ENCODE results near the gene ING4. TPM values are rescaled to one million over a fixed set of nuclear protein-coding genes. Genes with fewer than 3 reads are reported as not detected.

ING4 gene
- polyA plus RNA-seq, 2 donors: 15.2 to 24.7 TPM

- Histone ChIP-seq H3K27ac (ENCODE audit: low read depth in 2 of 2, low read length in 1 of 2) (peak within 1 kb of the TSS; percentile 96 to 97), H3K36me3 (ENCODE audit: control insufficient read depth in 2 of 2, insufficient read depth in 2 of 2, low read length in 1 of 2) (no peaks in the 10 kb centered on the region), H3K9me3 (ENCODE audit: control insufficient read depth in 2 of 2, insufficient read depth in 1 of 2, low read depth in 1 of 2, low read length in 1 of 2) (no peaks in the 10 kb centered on the region), H3K4me3 (ENCODE audit: low read depth in 1 of 2, low read length in 2 of 2) (peak within 1 kb of the TSS; percentile 86 to 92), H3K27me3 (ENCODE audit: control insufficient read depth in 1 of 2, insufficient read depth in 2 of 2, low read length in 2 of 2) (no peaks in the 10 kb centered on the region), H3K4me1 (ENCODE audit: control insufficient read depth in 2 of 2, insufficient read depth in 2 of 2, low read length in 1 of 2) (peaks cover 3 to 7% of the 10 kb centered on the region in 2 donors)
- WGBS, 2 donors: 0% methylated on average over 62 to 72 of the region's 72 CpGs
Observed at GRCh38 chr12:6688999-6689882, 26.3 kb upstream of the ING4 start, which contains the start of gene ZNF384. TSS of gene ZNF384 (minus strand) at chr12:6689375. CDS start at chr12:6679520, 9,855 bp downstream.

GRCh38 chr12:6688543-6688998, 25.7 kb upstream of the ING4 start:
- 1 to 2% methylated on average over 13 of the region's 13 CpGs for WGBS, 2 donors
- H3K9me3 ChIP-seq (ENCODE audit: control insufficient read depth in 2 of 2, insufficient read depth in 1 of 2, low read depth in 1 of 2, low read length in 1 of 2): no peaks in the 10 kb centered on the region
- peaks cover 0 to 2% of the 10 kb centered on the region in 2 donors for H3K36me3 ChIP-seq (ENCODE audit: control insufficient read depth in 2 of 2, insufficient read depth in 2 of 2, low read length in 1 of 2)
- peaks cover 3 to 7% of the 10 kb centered on the region in 2 donors for H3K4me1 ChIP-seq (ENCODE audit: control insufficient read depth in 2 of 2, insufficient read depth in 2 of 2, low read length in 1 of 2)
- H3K27ac ChIP-seq (ENCODE audit: low read depth in 2 of 2, low read length in 1 of 2): peak overlapping the region; percentile 96 to 97
- H3K4me3 ChIP-seq (ENCODE audit: low read depth in 1 of 2, low read length in 2 of 2): peak overlapping the region; percentile 86 to 92
- no peaks in the 10 kb centered on the region for H3K27me3 ChIP-seq (ENCODE audit: control insufficient read depth in 1 of 2, insufficient read depth in 2 of 2, low read length in 2 of 2)

- H3K27me3 ChIP-seq (ENCODE audit: control insufficient read depth in 1 of 2, insufficient read depth in 2 of 2, low read length in 2 of 2): no peaks in the 10 kb centered on the region
- no peak overlapping the region for H3K27ac ChIP-seq (ENCODE audit: low read depth in 2 of 2, low read length in 1 of 2)
- no peak overlapping the region for H3K4me3 ChIP-seq (ENCODE audit: low read depth in 1 of 2, low read length in 2 of 2)
- H3K9me3 ChIP-seq (ENCODE audit: control insufficient read depth in 2 of 2, insufficient read depth in 1 of 2, low read depth in 1 of 2, low read length in 1 of 2): no peaks in the 10 kb centered on the region
- 68 to 77% methylated on average over 3 of the region's 3 CpGs for WGBS, 2 donors
- H3K36me3 ChIP-seq (ENCODE audit: control insufficient read depth in 2 of 2, insufficient read depth in 2 of 2, low read length in 1 of 2): peaks cover 0 to 3% of the 10 kb centered on the region in 2 donors
- peaks cover 3 to 7% of the 10 kb centered on the region in 2 donors for H3K4me1 ChIP-seq (ENCODE audit: control insufficient read depth in 2 of 2, insufficient read depth in 2 of 2, low read length in 1 of 2)
Observed at GRCh38 chr12:6685814-6686213, 22.9 kb upstream of the ING4 start.

- H3K4me1 ChIP-seq (ENCODE audit: control insufficient read depth in 2 of 2, insufficient read depth in 2 of 2, low read length in 1 of 2): peaks cover 3 to 6% of the 10 kb centered on the region in 2 donors
- H3K4me3 ChIP-seq (ENCODE audit: low read depth in 1 of 2, low read length in 2 of 2): no peak overlapping the region
- 63% methylated on average over 6 of the region's 6 CpGs for WGBS, 2 donors
- no peaks in the 10 kb centered on the region for H3K9me3 ChIP-seq (ENCODE audit: control insufficient read depth in 2 of 2, insufficient read depth in 1 of 2, low read depth in 1 of 2, low read length in 1 of 2)
- H3K27ac ChIP-seq (ENCODE audit: low read depth in 2 of 2, low read length in 1 of 2): no peak overlapping the region
- peaks cover 0 to 4% of the 10 kb centered on the region in 2 donors for H3K36me3 ChIP-seq (ENCODE audit: control insufficient read depth in 2 of 2, insufficient read depth in 2 of 2, low read length in 1 of 2)
- no peaks in the 10 kb centered on the region for H3K27me3 ChIP-seq (ENCODE audit: control insufficient read depth in 1 of 2, insufficient read depth in 2 of 2, low read length in 2 of 2)
Observed at GRCh38 chr12:6684609-6685008, 21.7 kb upstream of the ING4 start.

GRCh38 chr12:6676962-6677361, 14.0 kb upstream of the ING4 start:
- Histone ChIP-seq H3K27me3 (ENCODE audit: control insufficient read depth in 1 of 2, insufficient read depth in 2 of 2, low read length in 2 of 2) (no peaks in the 10 kb centered on the region), H3K4me1 (ENCODE audit: control insufficient read depth in 2 of 2, insufficient read depth in 2 of 2, low read length in 1 of 2) (no peaks in the 10 kb centered on the region), H3K36me3 (ENCODE audit: control insufficient read depth in 2 of 2, insufficient read depth in 2 of 2, low read length in 1 of 2) (peaks cover 23 to 38% of the 10 kb centered on the region in 2 donors), H3K27ac (ENCODE audit: low read depth in 2 of 2, low read length in 1 of 2) (no peak overlapping the region), H3K4me3 (ENCODE audit: low read depth in 1 of 2, low read length in 2 of 2) (no peak overlapping the region), H3K9me3 (ENCODE audit: control insufficient read depth in 2 of 2, insufficient read depth in 1 of 2, low read depth in 1 of 2, low read length in 1 of 2) (no peaks in the 10 kb centered on the region)
- WGBS, 2 donors: 96 to 98% methylated on average over 5 of the region's 5 CpGs

- peaks cover 30 to 52% of the 10 kb centered on the region in 2 donors for H3K36me3 ChIP-seq (ENCODE audit: control insufficient read depth in 2 of 2, insufficient read depth in 2 of 2, low read length in 1 of 2)
- WGBS, 2 donors: 86 to 88% methylated on average over 17 to 18 of the region's 18 CpGs
- H3K4me1 ChIP-seq (ENCODE audit: control insufficient read depth in 2 of 2, insufficient read depth in 2 of 2, low read length in 1 of 2): no peaks in the 10 kb centered on the region
- H3K9me3 ChIP-seq (ENCODE audit: control insufficient read depth in 2 of 2, insufficient read depth in 1 of 2, low read depth in 1 of 2, low read length in 1 of 2): no peaks in the 10 kb centered on the region
- no peak overlapping the region for H3K4me3 ChIP-seq (ENCODE audit: low read depth in 1 of 2, low read length in 2 of 2)
- no peak overlapping the region for H3K27ac ChIP-seq (ENCODE audit: low read depth in 2 of 2, low read length in 1 of 2)
- no peaks in the 10 kb centered on the region for H3K27me3 ChIP-seq (ENCODE audit: control insufficient read depth in 1 of 2, insufficient read depth in 2 of 2, low read length in 2 of 2)
Observed at GRCh38 chr12:6672143-6672542, 9.2 kb upstream of the ING4 start.

- no peaks in the 10 kb centered on the region for H3K4me1 ChIP-seq (ENCODE audit: control insufficient read depth in 2 of 2, insufficient read depth in 2 of 2, low read length in 1 of 2)
Observed at GRCh38 chr12:6667559-6668210, 4.8 kb upstream of the ING4 start.

GRCh38 chr12:6666211-6666610, 3.3 kb upstream of the ING4 start:
- Histone ChIP-seq H3K4me1 (ENCODE audit: control insufficient read depth in 2 of 2, insufficient read depth in 2 of 2, low read length in 1 of 2) (no peaks in the 10 kb centered on the region), H3K27me3 (ENCODE audit: control insufficient read depth in 1 of 2, insufficient read depth in 2 of 2, low read length in 2 of 2) (no peaks in the 10 kb centered on the region), H3K4me3 (ENCODE audit: low read depth in 1 of 2, low read length in 2 of 2) (no peak overlapping the region), H3K27ac (ENCODE audit: low read depth in 2 of 2, low read length in 1 of 2) (no peak overlapping the region), H3K9me3 (ENCODE audit: control insufficient read depth in 2 of 2, insufficient read depth in 1 of 2, low read depth in 1 of 2, low read length in 1 of 2) (no peaks in the 10 kb centered on the region), H3K36me3 (ENCODE audit: control insufficient read depth in 2 of 2, insufficient read depth in 2 of 2, low read length in 1 of 2) (peaks cover 19 to 27% of the 10 kb centered on the region in 2 donors)
- WGBS, 2 donors: 95 to 97% methylated on average over 2 of the region's 2 CpGs

More at GRCh38 chr12:6667559-6668210, 4.8 kb upstream of the ING4 start:
- peaks cover 24 to 40% of the 10 kb centered on the region in 2 donors for H3K36me3 ChIP-seq (ENCODE audit: control insufficient read depth in 2 of 2, insufficient read depth in 2 of 2, low read length in 1 of 2)
- no peak overlapping the region for H3K27ac ChIP-seq (ENCODE audit: low read depth in 2 of 2, low read length in 1 of 2)
- H3K4me3 ChIP-seq (ENCODE audit: low read depth in 1 of 2, low read length in 2 of 2): no peak overlapping the region
- no peaks in the 10 kb centered on the region for H3K27me3 ChIP-seq (ENCODE audit: control insufficient read depth in 1 of 2, insufficient read depth in 2 of 2, low read length in 2 of 2)
- 78 to 82% methylated on average over 8 of the region's 8 CpGs for WGBS, 2 donors
- no peaks in the 10 kb centered on the region for H3K9me3 ChIP-seq (ENCODE audit: control insufficient read depth in 2 of 2, insufficient read depth in 1 of 2, low read depth in 1 of 2, low read length in 1 of 2)

GRCh38 chr12:6664902-6665301, 2.0 kb upstream of the ING4 start:
- Histone ChIP-seq H3K27me3 (ENCODE audit: control insufficient read depth in 1 of 2, insufficient read depth in 2 of 2, low read length in 2 of 2) (no peaks in the 10 kb centered on the region), H3K4me3 (ENCODE audit: low read depth in 1 of 2, low read length in 2 of 2) (no peak overlapping the region), H3K36me3 (ENCODE audit: control insufficient read depth in 2 of 2, insufficient read depth in 2 of 2, low read length in 1 of 2) (peaks cover 12 to 17% of the 10 kb centered on the region in 2 donors), H3K4me1 (ENCODE audit: control insufficient read depth in 2 of 2, insufficient read depth in 2 of 2, low read length in 1 of 2) (no peaks in the 10 kb centered on the region), H3K9me3 (ENCODE audit: control insufficient read depth in 2 of 2, insufficient read depth in 1 of 2, low read depth in 1 of 2, low read length in 1 of 2) (no peaks in the 10 kb centered on the region), H3K27ac (ENCODE audit: low read depth in 2 of 2, low read length in 1 of 2) (no peak overlapping the region)
- 76 to 84% methylated on average over 2 of the region's 2 CpGs for WGBS, 2 donors
